GM18499 (cell line): ENCODE measurements around the gene PALLD.

Source experiments
- ATAC-seq: cut with Tn5 transposase; IDR thresholded peaks from one replicate; pipeline ENCODE4 v1.9.1; 2021; ENCODE audit warnings: moderate number of reproducible peaks; ENCODE audit not compliant: insufficient read depth, unreplicated experiment

PALLD gene

DNA sequence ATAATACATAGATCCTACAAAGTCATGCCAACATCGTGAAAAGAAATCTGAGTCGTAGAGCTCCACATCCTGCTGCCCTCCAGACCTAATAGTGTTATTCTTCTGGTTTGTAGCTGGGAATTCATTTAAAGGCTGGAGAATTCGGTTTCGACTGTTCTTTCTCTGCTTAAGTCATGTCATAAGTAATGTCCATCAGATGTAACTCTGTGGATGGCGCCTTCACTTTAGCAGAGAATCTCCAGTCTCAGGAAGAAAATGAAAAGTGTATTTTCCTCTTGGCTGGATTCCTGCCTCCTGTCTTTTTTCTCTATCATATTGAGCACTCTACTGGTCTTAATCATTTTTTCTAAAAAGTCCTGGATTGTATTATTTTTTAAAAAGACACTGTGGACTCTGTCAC is 117.0 kb downstream of the PALLD start:
- no peak for ATAC-seq

DNA sequence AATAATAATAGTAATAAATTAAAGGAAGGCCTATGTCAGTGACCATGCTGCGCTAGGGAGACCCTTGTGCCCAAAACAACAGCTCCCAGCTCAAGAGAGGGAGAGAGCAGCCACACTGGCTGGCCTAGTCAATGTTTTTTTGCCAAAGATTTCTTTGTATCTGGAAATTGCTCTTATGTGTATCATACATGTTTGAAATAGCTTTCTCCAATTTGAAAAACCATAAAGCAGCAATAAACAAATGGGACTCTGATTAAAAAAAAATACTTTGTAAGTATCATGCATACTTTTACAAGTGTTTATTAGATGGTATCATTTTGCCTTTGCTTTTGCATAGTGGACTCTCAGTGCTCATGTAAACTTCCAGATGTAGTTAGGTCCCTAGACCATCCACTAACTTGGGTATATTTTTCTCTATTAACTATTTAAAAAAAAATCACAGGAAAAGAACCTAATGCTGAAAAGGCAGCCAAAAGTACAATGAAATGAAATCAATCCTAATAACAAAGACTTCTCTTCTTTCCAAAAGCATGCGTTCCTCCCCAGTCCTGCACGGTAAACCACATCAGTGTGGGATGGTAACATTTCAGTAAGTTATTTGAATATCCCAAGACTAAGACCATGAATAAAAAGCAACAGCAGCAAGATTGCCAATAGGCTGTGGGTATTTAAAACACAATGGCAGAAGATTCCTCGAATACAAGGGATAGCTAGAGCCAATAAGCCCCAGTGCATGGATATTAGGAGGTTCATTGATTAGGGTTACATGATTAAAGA is 117.6 kb downstream of the PALLD start:
- ATAC-seq = no peak

DNA sequence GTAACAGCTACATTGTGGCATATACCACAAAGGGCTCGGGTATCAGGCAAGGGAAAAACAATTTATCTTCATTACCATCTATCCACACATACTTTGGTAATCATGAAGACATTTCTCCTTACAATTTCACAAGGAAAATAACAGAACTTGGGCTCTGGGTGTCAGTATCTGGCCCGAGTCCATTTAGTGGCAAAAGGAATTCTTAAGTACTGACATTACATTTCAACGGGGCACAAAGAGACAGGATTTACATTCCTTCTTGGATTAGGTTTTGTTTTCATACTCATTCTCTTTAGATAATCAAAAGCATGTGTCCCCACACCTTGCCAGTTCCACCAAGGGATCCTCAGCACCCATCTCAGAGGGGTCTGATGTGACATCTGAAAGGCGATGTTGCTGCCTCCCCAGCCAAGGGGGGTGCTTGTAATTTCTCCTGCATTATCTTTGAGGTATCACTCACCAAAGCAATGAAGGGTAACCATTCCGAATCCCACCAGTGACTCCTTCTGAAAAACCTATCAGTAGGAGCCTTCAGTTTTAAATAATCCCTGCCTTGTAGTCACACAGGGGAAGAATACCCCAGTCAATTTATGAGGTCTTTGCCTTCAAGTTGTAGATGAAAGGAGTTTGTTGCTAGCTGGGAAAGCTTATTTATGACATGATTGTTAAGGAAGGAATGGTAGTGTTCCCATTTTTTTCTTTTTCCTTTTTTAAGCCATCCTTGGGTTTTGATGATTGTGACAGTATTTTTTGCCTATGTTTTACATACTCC is 118.6 kb downstream of the PALLD start:
- no peak for ATAC-seq

DNA sequence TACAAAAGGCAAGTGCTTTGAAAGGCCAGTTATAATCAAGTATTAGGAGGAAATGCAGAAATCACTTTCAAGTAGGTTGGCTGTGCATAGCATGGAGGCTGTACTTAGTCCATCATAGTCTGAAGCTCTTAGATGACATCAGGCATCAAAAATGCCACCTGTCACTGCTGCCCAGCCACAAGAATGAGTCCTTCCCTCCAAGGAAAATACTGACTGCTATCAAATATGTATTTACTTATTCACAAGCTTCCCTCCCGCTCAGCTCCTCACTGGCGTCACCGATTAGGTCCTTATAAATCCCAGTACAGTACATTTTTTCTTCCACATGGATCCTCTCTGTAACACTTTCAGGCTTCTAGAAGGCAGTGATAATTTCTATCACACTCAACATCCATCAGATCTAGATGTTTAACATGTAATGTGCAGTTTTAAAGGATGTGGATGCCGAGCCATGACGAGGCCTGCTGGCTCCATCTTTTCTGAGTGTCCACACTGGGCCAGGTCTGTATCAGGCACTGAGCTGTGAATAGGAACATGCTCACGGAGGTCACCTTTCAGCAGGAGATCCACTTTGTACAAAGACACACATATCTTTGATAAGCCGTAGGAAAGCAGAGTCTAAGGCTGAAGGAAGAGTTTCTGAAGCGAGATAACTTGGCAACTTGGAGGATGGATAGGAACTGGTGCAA is 121.9 kb downstream of the PALLD start:
- no peak for ATAC-seq

DNA sequence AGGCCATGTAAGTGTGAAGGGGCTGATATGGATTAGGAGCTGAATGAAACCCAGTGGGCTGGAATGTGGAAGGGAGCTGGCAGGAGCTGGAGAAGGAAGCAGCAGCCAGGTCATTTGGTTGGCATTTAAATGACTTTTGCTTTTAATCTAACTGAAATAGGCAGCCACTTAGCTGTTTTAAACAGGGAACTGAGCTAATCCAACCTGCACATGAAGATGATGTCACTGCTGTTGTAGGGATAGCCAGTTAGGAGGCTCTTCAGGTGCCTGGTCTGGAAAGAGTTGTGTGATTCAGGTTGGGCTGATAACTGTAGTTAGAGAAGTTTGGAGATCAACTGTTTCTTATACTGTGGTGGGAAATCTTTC is 122.4 kb downstream of the PALLD start:
- no peak for ATAC-seq

DNA sequence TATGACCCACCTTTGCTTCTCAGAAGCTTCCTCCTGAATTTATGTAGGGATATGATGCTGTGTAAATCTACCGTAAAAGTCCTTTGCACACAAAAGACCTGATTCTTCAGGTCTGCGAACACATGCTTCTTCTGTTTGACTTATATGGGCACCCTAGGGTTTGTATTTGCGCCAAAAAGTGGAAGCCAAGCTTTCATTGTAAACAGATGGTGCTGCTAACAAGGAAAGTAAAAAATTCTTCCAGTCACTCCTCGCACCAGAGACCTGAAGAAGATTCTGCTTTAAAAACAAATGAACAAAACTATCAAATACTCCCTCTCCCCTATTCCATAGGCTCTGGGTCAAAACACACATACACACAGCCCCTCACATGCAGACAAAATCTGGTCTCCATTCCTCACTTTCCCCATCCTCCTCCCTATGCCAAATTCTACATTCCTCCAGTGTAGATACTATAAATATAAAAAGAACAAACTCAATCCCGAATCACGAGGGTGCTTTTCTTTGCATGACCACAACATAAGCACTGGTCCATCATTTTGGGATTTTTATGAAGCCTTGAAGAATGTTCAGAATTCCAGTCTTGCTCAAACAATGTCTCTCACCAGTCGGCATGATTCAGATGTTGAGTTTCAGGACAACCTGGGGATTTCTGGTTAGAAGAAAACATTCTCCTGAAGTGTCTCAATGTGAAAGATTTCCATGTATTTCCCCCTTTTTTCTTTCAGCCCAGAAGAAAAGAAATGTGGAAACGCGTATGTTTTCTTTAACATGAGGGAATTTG is 125.1 kb downstream of the PALLD start:
- no peak for ATAC-seq

DNA sequence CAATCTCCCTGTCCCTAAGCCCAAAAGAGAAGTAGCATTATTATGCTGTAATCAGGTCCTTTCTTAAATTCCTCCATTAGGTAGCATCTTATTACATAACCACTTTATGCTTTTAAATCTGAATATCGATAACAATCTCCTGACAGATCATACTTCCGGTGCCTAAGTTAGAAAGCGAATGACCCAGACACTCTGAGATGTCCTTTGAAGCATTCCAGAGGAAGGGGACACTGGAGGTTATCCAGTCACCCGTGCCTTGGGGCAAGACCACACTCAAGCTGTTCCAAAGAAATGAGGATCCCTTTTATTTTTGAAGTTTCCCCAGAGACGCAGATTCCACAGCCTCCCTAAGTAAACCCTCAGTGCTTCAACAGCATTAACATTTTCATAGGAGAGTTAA is 125.7 kb downstream of the PALLD start:
- no peak for ATAC-seq

DNA sequence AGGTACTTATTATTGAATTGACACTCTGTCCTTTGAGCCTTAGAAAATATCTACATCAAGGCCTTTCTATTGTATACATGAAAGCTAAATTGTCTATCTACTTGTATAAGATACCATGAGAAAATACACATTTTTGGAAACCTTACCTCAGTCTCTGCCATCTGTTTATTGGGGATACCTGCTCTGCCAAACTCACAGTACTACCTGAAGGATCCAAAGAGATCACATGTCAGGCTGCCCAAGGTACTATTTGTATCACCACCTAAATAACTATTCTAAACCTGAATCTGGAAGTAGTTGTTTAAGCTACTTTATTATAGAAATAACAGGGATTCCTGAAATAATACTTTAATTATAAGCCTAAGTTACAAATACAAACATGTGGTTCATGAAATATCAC is 126.2 kb downstream of the PALLD start:
- ATAC-seq = no peak

DNA sequence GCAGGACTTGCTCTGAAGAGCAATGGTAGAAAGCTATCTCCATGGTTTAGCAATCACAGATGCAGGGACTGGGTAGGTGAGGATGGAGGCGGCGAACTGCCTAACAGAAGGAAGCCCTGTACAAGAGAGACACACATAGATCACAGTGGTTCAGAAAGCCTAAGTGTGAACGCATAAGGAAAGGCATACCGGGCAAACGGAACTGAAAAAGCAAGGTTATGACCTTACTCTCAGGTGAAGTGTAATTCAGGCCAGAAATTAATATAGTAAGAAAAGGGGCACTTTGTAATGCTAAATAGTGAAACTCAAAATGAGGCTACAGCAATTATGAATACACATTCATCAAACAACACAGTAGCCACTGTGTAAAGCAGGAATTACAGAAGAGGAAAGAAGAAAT is 126.6 kb downstream of the PALLD start:
- no peak for ATAC-seq

DNA sequence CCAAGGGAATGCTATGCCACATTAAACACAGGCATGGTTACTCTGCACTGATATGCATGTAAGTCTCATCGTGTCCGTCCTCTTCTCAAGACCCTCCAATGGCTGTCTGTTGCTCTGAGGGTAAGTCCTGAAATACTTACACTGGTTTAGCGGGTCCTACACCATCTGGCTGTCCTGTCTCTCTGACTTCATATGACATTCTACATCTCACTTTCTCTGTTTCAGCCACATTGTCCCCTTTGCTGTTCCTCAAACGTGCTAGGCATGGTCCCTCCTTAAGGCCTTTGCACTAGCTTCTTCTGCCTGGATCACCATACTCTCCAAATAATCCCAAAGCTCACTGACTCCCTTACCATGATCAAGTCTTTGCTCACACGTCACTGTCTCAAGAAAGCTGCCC is 131.4 kb downstream of the PALLD start:
- no peak for ATAC-seq

DNA sequence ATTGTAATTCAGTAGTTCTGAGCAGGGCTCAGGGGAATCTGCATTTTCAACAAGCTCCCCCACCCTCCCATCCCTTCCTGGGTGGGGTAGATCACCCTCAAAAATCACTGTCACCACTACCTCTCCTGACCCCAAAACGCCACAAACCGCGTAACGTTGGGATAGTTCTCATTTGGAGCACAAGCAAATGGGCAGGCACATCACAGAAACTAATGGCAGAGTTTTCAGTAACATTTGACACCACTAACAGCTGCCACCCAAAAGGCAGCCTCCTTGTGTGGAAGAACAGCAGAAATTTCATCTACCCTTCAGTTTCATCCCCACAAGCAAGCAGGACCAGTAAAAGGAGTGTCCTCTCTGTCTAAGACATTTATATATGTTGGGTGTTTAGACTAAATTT is 132.7 kb downstream of the PALLD start:
- ATAC-seq = no peak

DNA sequence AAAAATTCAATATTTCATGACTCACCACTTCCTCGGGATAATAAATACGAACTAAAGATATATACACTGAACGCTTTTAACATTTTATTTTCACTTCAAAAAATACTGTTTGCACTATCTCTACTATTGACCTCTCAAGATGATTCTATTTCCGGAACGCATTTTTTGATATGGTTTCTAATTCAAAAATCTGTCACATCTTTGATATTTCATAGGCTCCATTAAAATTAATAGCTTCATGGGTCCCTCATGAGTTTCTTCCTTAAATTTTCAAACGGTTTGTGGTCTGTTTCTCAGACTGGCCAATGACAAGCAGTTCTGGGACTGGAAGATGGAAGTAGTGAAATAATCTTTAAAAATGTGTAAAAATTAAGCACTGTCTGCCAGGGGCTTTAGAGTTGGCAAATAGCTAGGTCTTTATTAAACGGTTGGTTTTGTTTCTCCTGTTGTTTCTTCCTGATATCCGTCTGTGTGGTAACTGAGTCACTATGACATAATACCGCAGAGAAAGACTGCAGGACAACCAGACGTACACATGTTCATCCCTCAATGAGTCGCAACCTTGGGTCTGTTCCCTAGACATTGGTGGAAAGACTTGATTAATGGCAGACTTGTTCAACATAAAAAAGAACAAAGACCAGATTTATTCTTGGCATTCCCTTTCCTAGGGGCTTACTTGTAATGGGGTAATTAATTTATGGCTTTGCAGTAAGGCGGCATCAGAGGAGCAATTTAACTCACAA is 133.8 kb downstream of the PALLD start:
- ATAC-seq = no peak

DNA sequence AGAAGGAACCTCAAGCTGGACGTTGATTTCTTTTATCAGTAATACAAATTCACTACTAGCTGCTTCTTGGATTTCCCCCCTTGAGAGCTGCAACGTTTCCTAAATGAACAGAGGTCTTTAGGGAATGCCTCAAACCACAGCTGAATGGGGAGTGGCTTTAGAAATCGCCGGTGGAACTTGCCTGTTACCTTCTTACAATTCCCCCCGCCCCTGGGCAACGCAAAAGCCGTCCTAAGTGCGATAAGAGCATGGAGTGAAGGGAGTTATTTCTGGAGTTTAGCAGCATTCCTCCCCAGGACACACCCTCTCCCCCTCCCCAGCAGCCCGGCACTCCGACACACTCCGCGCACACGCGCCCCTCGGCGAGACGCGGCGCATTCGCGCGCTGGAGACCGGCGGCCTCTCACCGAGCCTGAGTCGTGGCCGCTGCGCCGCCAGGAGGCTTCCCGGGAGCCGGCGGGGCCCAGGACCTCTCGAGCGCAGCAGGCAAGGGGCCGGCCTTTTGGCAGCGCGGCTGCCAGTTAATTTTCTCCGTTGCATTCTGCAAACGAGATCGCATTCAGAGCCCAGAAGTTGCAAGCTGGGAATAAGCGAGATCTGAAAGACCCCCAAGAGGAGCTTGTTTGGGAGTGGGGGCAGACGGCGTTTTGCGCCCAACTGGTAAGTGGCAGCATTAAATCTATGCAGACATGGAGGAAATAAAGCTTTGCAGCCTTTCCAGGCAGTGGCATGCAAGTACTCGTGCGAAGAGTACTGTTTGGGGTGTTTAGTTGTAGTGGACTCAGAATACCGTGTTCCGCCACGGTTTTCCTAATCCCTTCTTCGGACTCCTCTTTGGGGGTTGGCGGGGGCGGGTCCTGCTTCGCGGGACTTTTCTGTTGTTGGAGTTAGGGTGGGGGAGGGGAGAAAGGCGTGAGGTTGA is 134.7 kb downstream of the PALLD start:
- no peak for ATAC-seq

DNA sequence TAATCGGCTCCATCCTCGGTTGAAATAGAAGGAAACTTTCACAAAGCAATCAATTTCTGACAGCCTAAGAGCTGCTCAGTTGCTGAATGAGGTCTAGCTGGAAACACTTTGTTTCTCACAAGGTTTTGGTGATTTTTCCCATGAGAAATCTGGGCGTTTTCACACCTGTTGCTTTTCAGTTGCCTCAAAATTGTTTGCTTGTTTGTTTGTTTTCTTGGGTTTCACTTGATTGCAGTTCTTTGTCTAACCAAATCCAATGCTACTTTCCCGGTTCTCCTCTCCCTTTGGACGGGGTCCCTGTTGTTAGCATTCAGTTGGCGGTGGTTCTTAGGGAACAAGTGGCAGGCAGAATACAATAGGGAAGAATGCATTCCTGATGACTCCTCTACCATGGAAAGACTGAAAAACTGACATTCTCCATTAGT is 135.5 kb downstream of the PALLD start:
- ATAC-seq = no peak

DNA sequence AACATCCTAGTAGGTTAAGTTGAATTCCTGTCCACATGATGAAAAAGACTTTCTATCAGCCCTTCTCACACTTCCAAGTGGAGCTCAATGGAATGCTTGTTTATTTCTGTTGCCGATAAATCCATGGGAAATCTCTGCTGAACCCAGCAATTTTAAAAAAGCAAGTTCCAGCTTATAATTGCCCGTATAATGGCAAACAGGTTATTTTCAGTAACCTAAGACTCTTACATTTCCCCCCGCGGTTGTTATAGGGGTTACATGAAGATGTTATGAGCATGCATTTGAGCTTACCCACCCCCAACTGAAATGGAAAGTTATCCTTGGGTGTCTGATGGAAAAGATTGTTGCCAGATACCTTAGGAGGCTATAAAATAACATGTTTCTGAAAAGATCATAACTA is 136.2 kb downstream of the PALLD start:
- ATAC-seq = no peak

DNA sequence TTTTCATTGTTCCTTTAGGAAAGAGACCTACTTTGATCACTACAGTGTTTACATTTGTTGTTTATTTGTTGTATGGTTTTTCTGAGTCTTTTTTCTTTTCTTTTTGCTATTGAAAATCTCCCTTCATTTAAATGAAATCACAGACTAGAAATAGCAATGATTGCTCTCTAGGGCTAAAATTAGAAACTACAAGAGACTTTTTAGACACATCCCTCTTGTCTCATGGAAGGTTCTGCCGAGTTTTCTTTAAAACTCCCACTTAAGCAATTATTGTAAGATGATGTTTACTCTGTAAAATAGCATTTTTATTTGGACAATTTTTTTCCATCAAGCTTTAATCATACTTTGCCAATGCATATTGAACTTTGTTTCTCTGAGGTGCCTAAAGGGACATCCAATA is 136.6 kb downstream of the PALLD start:
- ATAC-seq = no peak

DNA sequence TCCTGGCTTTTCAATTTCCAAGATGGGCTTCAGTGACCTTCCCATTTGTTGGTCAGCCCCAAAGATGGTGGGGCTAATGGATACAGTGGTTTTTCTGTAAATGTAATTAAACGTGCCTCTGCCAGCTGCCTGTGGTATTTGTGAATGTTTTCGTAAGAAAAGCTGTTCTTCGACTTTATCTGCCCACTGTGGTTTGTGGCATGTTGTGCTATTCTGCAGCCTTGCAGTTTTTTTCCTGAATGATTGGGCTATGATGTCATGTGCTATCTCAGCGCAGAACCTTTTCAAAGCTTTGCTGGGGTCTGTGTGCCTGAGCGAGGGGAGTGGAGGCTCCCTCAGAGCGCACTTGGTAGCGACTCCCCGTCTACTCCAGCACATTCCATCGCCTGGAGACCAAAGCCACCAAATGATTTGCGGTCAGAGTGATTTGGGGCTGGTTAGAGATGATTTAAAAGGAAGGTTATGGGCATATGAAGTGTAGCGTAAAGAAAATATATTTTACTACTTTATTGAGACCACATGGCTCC is 137.5 kb downstream of the PALLD start:
- no peak for ATAC-seq

DNA sequence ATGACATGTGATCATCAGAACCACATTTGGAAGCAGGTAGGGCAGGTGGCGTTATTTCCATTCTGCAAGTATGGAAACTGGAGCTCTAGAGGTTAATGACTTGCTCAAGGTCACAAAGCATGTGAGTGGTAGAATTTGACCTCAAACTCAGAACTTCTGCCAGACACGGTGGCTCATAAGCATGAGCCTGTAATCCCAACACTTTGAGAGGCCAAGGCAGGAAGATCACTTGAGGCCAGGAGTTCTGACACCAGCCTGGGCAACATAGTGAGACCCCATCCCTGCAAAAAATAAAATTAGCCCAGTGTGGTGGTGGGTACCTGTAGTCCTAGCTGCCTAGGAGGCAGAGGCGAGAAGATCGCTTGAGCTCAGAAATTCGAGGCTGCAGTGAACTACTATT is 139.2 kb downstream of the PALLD start:
- ATAC-seq = no peak
